SK-N-SH (cell line): ENCODE data around the gene PBX1. TPM values are rescaled to one million over a fixed set of nuclear protein-coding genes. Genes with fewer than 3 reads are reported as not detected.

Source experiments
- CTCF ChIA-PET: fragments of 300-600, 350-600 bp; formaldehyde crosslinking; extraction: SDS; loops from one replicate; lab custom pipeline; 2021; lab: Yijun Ruan, JAX
- POLR2A ChIA-PET: fragments of 350-600 bp; sonication (Branson Sonifier 250); formaldehyde crosslinking; extraction: SDS; loops from one replicate; lab custom pipeline; 2020; ENCODE audit warnings: antibody characterized with exemption, inconsistent platforms; lab: Yijun Ruan, JAX
- DNase-seq: peaks from one replicate; pipeline ENCODE4 v3.0.0; 2012
- H2AFZ ChIP-seq: fragments of 200-600 bp; sonication (generic); 2 replicates; pipeline ENCODE4 v1.8.1; 2016; ENCODE audit warnings: antibody characterized with exemption, mild to moderate bottlenecking, low read depth
- H3F3A ChIP-seq: fragments of 200-600 bp; sonication (generic); replicated peaks from 2 replicates; pipeline ENCODE3; 2016; ENCODE audit warnings: antibody characterized with exemption, mild to moderate bottlenecking; ENCODE audit not compliant: insufficient read depth
- H3K27ac ChIP-seq, 2 experiments: fragments of 200-500 bp in 1 of 2; fragments of 200-600 bp in 1 of 2; sonication (Bioruptor generic) in 1 of 2; sonication (generic), shearing (Covaris generic) in 1 of 2; 2 replicates each; pipeline versions ENCODE4 v1.5.1 to v1.6.1; 2014 to 2016; ENCODE audit warnings: low read depth in 2 of 2, inconsistent platforms in 1 of 2, low read length in 1 of 2, mild to moderate bottlenecking in 1 of 2, mixed read lengths in 1 of 2
- H3K27me3 ChIP-seq: fragments of 200-600 bp; sonication (generic), shearing (Covaris generic); 2 replicates; pipeline ENCODE4 v1.6.1; 2016; ENCODE audit warnings: mixed run types; ENCODE audit not compliant: insufficient read depth
- H3K36me3 ChIP-seq, 2 experiments: fragments of 200-500 bp in 1 of 2; fragments of 200-600 bp in 1 of 2; sonication (Bioruptor generic) in 1 of 2; sonication (generic) in 1 of 2; replicated peaks in 1 of 2; 2 replicates each; pipeline versions ENCODE3 to v1.5.1; 2014 to 2016; ENCODE audit warnings: low read length in 1 of 2, mild to moderate bottlenecking in 1 of 2; ENCODE audit not compliant: insufficient read depth in 2 of 2, control insufficient read depth in 1 of 2
- H3K4me1 ChIP-seq, 2 experiments: fragments of 200-500 bp in 1 of 2; fragments of 200-600 bp in 1 of 2; sonication (Bioruptor generic) in 1 of 2; sonication (generic), shearing (Covaris generic) in 1 of 2; 2 replicates each; pipeline versions ENCODE4 v1.5.1 to v1.6.1; 2014 to 2016; ENCODE audit warnings: low read depth in 1 of 2, low read length in 1 of 2, mixed run types in 1 of 2; ENCODE audit not compliant: insufficient read depth in 2 of 2, control insufficient read depth in 1 of 2
- H3K4me2 ChIP-seq: fragments of 200-600 bp; sonication (generic), shearing (Covaris generic); 2 replicates; pipeline ENCODE4 v1.6.1; 2017; ENCODE audit warnings: mixed run types
- H3K4me3 ChIP-seq, 2 experiments: fragments of 200-500 bp in 1 of 2; fragments of 200-600 bp in 1 of 2; sonication (Bioruptor generic) in 1 of 2; sonication (generic), shearing (Covaris generic) in 1 of 2; 2 replicates each; pipeline versions ENCODE4 v1.5.1 to v1.8.1; 2014 to 2016; ENCODE audit warnings: low read depth in 2 of 2, inconsistent platforms in 1 of 2, low read length in 1 of 2, mild to moderate bottlenecking in 1 of 2, mixed read lengths in 1 of 2, moderate library complexity in 1 of 2
- H3K79me2 ChIP-seq: fragments of 200-600 bp; sonication (generic); 2 replicates; pipeline ENCODE4 v1.8.1; 2017; ENCODE audit warnings: mild to moderate bottlenecking; ENCODE audit not compliant: insufficient read depth
- H3K9ac ChIP-seq: fragments of 200-600 bp; sonication (generic); 2 replicates; pipeline ENCODE4 v1.6.1; 2017; ENCODE audit warnings: mixed run types
- H3K9me2 ChIP-seq: fragments of 200-600 bp; sonication (generic); 2 replicates; pipeline ENCODE4 v1.6.1; 2017; ENCODE audit warnings: mixed run types
- H3K9me3 ChIP-seq: fragments of 200-600 bp; sonication (generic); 2 replicates; pipeline ENCODE4 v1.6.1; 2017; ENCODE audit warnings: mixed run types, mild to moderate bottlenecking, moderate library complexity
- H4K20me1 ChIP-seq: fragments of 200-600 bp; sonication (generic); 2 replicates; pipeline ENCODE4 v1.6.1; 2017; ENCODE audit warnings: mild to moderate bottlenecking, mixed run types; ENCODE audit not compliant: insufficient read depth
- CHD2 ChIP-seq: fragments of 150-350 bp; IDR thresholded peaks from 2 replicates; pipeline ENCODE4 v1.6.1; 2018; ENCODE audit warnings: low read length; ENCODE audit not compliant: partially characterized antibody
- CTCF ChIP-seq: fragments of 200-600 bp; sonication (generic); IDR thresholded peaks from 2 replicates; pipeline ENCODE4 v1.6.1; 2017; ENCODE audit warnings: antibody characterized with exemption, mild to moderate bottlenecking, moderate library complexity
- ELF1 ChIP-seq: IDR thresholded peaks from 2 replicates; pipeline ENCODE4 v1.4.0; 2012
- EZH2phosphoT487 ChIP-seq: fragments of 200-600 bp; sonication (generic); IDR thresholded peaks from 2 replicates; pipeline ENCODE4 v1.6.1; 2017; ENCODE audit warnings: low read depth, mixed run types, mild to moderate bottlenecking, antibody characterized with exemption, moderate library complexity, borderline replicate concordance
- FOSL2 ChIP-seq: IDR thresholded peaks from 2 replicates; pipeline ENCODE4 v1.4.0; 2012; ENCODE audit warnings: low read depth, mild to moderate bottlenecking, moderate library complexity, borderline replicate concordance
- FOXM1 ChIP-seq: IDR thresholded peaks from 2 replicates; pipeline ENCODE4 v1.4.0; 2012; ENCODE audit warnings: low read depth, mild to moderate bottlenecking
- GABPA ChIP-seq: IDR thresholded peaks from 2 replicates; pipeline ENCODE4 v1.4.0; 2012; ENCODE audit warnings: low read depth, mild to moderate bottlenecking
- GATA2 ChIP-seq: sonication (generic); formaldehyde crosslinking; IDR thresholded peaks from 2 replicates; pipeline ENCODE4 v1.5.0; 2020; ENCODE audit warnings: mild to moderate bottlenecking, missing genetic modification reagents
- IRF3 ChIP-seq: fragments of 150-350 bp; IDR thresholded peaks from 2 replicates; pipeline ENCODE4 v1.6.1; 2016; ENCODE audit warnings: mild to moderate bottlenecking, low read depth, low read length
- MEF2A ChIP-seq: IDR thresholded peaks from 2 replicates; pipeline ENCODE4 v1.4.0; 2012; ENCODE audit warnings: low read depth, borderline replicate concordance
- MXI1 ChIP-seq: IDR thresholded peaks from 2 replicates; pipeline ENCODE4 v1.6.1; 2012; ENCODE audit warnings: mild to moderate bottlenecking, low read depth, low read length, improper control_type of control experiment
- NRF1 ChIP-seq: IDR thresholded peaks from 2 replicates; pipeline ENCODE4 v1.6.1; 2012; ENCODE audit warnings: low read depth, mild to moderate bottlenecking, low read length
- RCOR1 ChIP-seq: fragments of 150-350 bp; IDR thresholded peaks from 2 replicates; pipeline ENCODE4 v1.6.1; 2017; ENCODE audit warnings: antibody characterized with exemption, low read length
- REST ChIP-seq: IDR thresholded peaks from 2 replicates; pipeline ENCODE4 v1.6.1; 2012; ENCODE audit warnings: mild to moderate bottlenecking, low read depth, low read length, moderate library complexity
- RFX5 ChIP-seq: IDR thresholded peaks from 2 replicates; pipeline ENCODE4 v1.6.1; 2012; ENCODE audit warnings: mild to moderate bottlenecking, improper control_type of control experiment, low read length
- SMC3 ChIP-seq: IDR thresholded peaks from 2 replicates; pipeline ENCODE4 v1.6.1; 2012; ENCODE audit warnings: low read depth, low read length, improper control_type of control experiment
- TAF1 ChIP-seq: IDR thresholded peaks from 2 replicates; pipeline ENCODE4 v1.6.1; 2012; ENCODE audit warnings: low read depth, mild to moderate bottlenecking, low read length, moderate library complexity, borderline replicate concordance
- TCF12 ChIP-seq: IDR thresholded peaks from 2 replicates; pipeline ENCODE4 v1.4.0; 2012
- USF1 ChIP-seq: IDR thresholded peaks from 2 replicates; pipeline ENCODE4 v1.4.0; 2012; ENCODE audit warnings: low read depth, borderline replicate concordance
- YY1 ChIP-seq: IDR thresholded peaks from 2 replicates; pipeline ENCODE4 v1.4.0; 2012; ENCODE audit warnings: low read depth, mild to moderate bottlenecking
- WGBS: methylation state at CpG from one replicate; pipeline ENCODE4 v1.1.6; 2017; ENCODE audit warnings: low lambda C conversion rate; 5-methylcytosine and 5-hydroxymethylcytosine counted together
- polyA plus RNA-seq, 3 experiments: library from polyadenylated mRNA; depleted of rRNA; stranded (reverse); fragments of >200 nt; gene quantifications; 2 replicates each; pipeline ENCODE4 v1.2.3, GENCODE V29; 2012
- TF ChIP-seq, protein P1 (sequence below): IDR thresholded peaks from 2 replicates; pipeline ENCODE4 v1.4.0; 2012; ENCODE audit warnings: low read depth, borderline replicate concordance

The PBX1 gene
- polyA plus RNA-seq, 1 of the 3 experiments (the other 2 are of a cell fraction), result 27.0 TPM

DNA sequence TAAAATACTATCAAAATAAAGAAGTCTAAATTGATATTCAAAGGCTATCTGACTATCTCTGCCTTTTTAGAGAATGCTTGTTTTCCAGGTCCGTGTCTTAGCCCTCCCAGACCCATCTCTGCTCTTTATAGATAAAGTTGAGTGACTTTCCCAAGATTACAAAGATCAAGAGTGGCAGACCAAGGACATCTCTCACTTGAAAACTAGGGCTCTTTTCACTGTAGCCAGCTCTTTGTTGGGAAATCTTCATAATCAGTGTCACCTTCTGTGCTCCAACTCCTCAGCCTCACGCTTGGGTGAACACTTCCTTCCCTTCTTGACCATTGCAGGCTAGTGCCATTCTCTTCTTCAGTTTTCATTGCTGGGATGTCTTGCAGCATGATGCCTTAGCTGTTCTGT, 211.1 kb downstream of the PBX1 start (continued):
- TF ChIP-seq USF1, result no peak
- TF ChIP-seq FOXM1, result no peak
- no peak for TF ChIP-seq RCOR1
- no peak for TF ChIP-seq EZH2phosphoT487
- no peak for TF ChIP-seq IRF3
- no peak for TF ChIP-seq MXI1

DNA sequence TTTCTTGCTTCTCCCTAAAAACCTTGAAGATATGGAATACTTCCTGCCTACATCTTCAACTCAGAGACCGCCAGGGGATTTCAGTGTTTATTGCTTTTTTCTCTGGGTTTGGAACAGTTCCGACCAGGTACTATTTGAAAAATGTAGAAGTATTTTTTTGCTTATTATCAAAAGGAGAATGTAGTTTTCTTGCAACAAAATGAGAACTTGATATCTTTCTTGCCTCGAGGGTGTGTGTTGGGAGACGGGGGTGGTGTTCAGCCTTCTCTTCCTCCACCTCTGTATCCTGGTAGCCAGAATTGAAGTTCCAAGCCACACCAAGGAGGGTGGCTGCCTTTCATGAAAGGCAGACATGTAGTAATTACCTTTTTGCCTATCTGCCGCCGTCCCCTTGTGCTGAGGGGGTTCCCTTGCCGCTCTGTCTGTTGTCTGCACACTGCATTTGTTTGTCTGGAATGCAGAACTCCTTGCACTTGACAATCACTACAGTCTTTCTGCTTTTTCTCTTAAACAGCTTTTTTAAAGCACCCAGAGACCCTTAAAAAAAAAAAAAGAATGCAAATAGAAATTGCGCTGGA, 212.1 kb downstream of the PBX1 start:
- peaks cover 44% of the 10 kb centered on the region for H3F3A ChIP-seq
- CTCF ChIA-PET, result interaction anchor here (0.7 to 1.8 kb wide), 2 partner anchors 16 to 24 kb away, joined by 5 to 10 read pairs; no protein-coding TSS in a partner anchor
- H3K9me3 ChIP-seq, result no peaks in the 10 kb centered on the region
- POLR2A ChIA-PET, result no interaction called here
- H3K4me3 ChIP-seq, result no peak overlapping the region
- H3K4me2 ChIP-seq, result peak overlapping the region; percentile 44
- H3K9ac ChIP-seq, result peak overlapping the region; percentile 37
- no peaks in the 10 kb centered on the region for H4K20me1 ChIP-seq
- H3K9me2 ChIP-seq, result no peaks in the 10 kb centered on the region
- H2AFZ ChIP-seq, result peak overlapping the region; percentile 23; the same call in 1 of the 2 replicates
- no peak for DNase-seq
- peaks cover 50 to 53% of the 10 kb centered on the region in 2 experiments for H3K4me1 ChIP-seq
- WGBS, result 75% methylated on average over 8 of the region's 8 CpGs
- H3K27me3 ChIP-seq, result no peaks in the 10 kb centered on the region
- H3K27ac ChIP-seq, result peak overlapping the region; percentile 93 to 96
- H3K36me3 ChIP-seq, result no peaks in the 10 kb centered on the region
- no peaks in the 10 kb centered on the region for H3K79me2 ChIP-seq
- TF ChIP-seq FOXM1, result no peak
- TF ChIP-seq GATA2 (CRISPR knock-in tag), result no peak
- TF ChIP-seq NRF1, result no peak
- no peak for TF ChIP-seq CHD2
- no peak for TF ChIP-seq MEF2A
- no peak for TF ChIP-seq RCOR1
- TF ChIP-seq CTCF, result no peak
- TF ChIP-seq, protein P1, sequence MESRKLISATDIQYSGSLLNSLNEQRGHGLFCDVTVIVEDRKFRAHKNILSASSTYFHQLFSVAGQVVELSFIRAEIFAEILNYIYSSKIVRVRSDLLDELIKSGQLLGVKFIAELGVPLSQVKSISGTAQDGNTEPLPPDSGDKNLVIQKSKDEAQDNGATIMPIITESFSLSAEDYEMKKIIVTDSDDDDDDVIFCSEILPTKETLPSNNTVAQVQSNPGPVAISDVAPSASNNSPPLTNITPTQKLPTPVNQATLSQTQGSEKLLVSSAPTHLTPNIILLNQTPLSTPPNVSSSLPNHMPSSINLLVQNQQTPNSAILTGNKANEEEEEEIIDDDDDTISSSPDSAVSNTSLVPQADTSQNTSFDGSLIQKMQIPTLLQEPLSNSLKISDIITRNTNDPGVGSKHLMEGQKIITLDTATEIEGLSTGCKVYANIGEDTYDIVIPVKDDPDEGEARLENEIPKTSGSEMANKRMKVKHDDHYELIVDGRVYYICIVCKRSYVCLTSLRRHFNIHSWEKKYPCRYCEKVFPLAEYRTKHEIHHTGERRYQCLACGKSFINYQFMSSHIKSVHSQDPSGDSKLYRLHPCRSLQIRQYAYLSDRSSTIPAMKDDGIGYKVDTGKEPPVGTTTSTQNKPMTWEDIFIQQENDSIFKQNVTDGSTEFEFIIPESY, result no peak
- TF ChIP-seq RFX5, result no peak
- no peak for TF ChIP-seq MXI1
- no peak for TF ChIP-seq FOSL2
- TF ChIP-seq GABPA, result no peak
- TF ChIP-seq SMC3, result no peak
- no peak for TF ChIP-seq IRF3
- TF ChIP-seq TCF12, result no peak
- no peak for TF ChIP-seq ELF1
- TF ChIP-seq TAF1, result no peak
- TF ChIP-seq REST, result no peak
- TF ChIP-seq YY1, result no peak
